H9 (cell line): Measurements from ENCODE around the gene TRIM17. TPM values are rescaled to one million over a fixed set of nuclear protein-coding genes. Genes with fewer than 3 reads are reported as not detected.

Source experiments
- DNase-seq: peaks from one replicate; pipeline ENCODE4 v3.0.0-alpha.2; 2017
- H2AFZ ChIP-seq: one replicate; pipeline ENCODE4 v1.6.1; 2013; ENCODE audit warnings: mild to moderate bottlenecking, low read length, control low read depth, moderate library complexity
- H2AK5ac ChIP-seq: 2 replicates; pipeline ENCODE4 v1.6.1; 2013; ENCODE audit warnings: low read length, control low read depth, mixed read lengths; ENCODE audit not compliant: insufficient read length
- H2BK120ac ChIP-seq: one replicate; pipeline ENCODE4 v1.6.1; 2013; ENCODE audit warnings: low read depth, mild to moderate bottlenecking, low read length, control low read depth, inconsistent platforms; ENCODE audit not compliant: poor library complexity, severe bottlenecking
- H2BK12ac ChIP-seq: 2 replicates; pipeline ENCODE4 v1.6.1; 2013; ENCODE audit warnings: low read length, control low read depth, mixed read lengths, low read depth; ENCODE audit not compliant: insufficient read length
- H2BK15ac ChIP-seq: 2 replicates; pipeline ENCODE4 v1.6.1; 2013; ENCODE audit warnings: low read depth, low read length, control low read depth
- H2BK20ac ChIP-seq: one replicate; pipeline ENCODE4 v1.6.1; 2013; ENCODE audit warnings: low read depth, mild to moderate bottlenecking, low read length, control low read depth, inconsistent platforms; ENCODE audit not compliant: poor library complexity, severe bottlenecking
- H2BK5ac ChIP-seq: 2 replicates; pipeline ENCODE4 v1.6.1; 2013; ENCODE audit warnings: low read length, control low read depth, mixed read lengths; ENCODE audit not compliant: insufficient read length
- H3K14ac ChIP-seq: 2 replicates; pipeline ENCODE4 v1.6.1; 2013; ENCODE audit warnings: low read length, control low read depth; ENCODE audit not compliant: insufficient read depth
- H3K18ac ChIP-seq: 2 replicates; pipeline ENCODE4 v1.6.1; 2013; ENCODE audit warnings: low read depth, mild to moderate bottlenecking, mixed read lengths, low read length, control low read depth; ENCODE audit not compliant: insufficient read length
- H3K23ac ChIP-seq: 2 replicates; pipeline ENCODE4 v1.6.1; 2013; ENCODE audit warnings: low read length, control low read depth, mixed read lengths, low read depth; ENCODE audit not compliant: insufficient read length
- H3K23me2 ChIP-seq: 2 replicates; pipeline ENCODE4 v1.6.1; 2013; ENCODE audit warnings: low read depth, mild to moderate bottlenecking, mixed read lengths, low read length, control low read depth; ENCODE audit not compliant: insufficient read length, poor library complexity, severe bottlenecking
- H3K27ac ChIP-seq: 2 replicates; pipeline ENCODE4 v1.5.1; 2013; ENCODE audit warnings: low read length, control low read depth, mixed read lengths, low read depth; ENCODE audit not compliant: insufficient read length
- H3K27me3 ChIP-seq: 2 replicates; pipeline ENCODE4 v1.6.1; 2013; ENCODE audit warnings: low read length, control low read depth, inconsistent platforms; ENCODE audit not compliant: insufficient read depth
- H3K4ac ChIP-seq: 2 replicates; pipeline ENCODE4 v1.6.1; 2013; ENCODE audit warnings: low read depth, mild to moderate bottlenecking, control low read depth, inconsistent platforms, low read length, moderate library complexity
- H3K4me1 ChIP-seq: 2 replicates; pipeline ENCODE4 v1.6.1; 2013; ENCODE audit warnings: low read length, control low read depth, inconsistent platforms; ENCODE audit not compliant: insufficient read depth
- H3K4me2 ChIP-seq: 2 replicates; pipeline ENCODE4 v1.6.1; 2013; ENCODE audit warnings: low read length, control low read depth, mixed read lengths; ENCODE audit not compliant: insufficient read length, insufficient read depth
- H3K56ac ChIP-seq: 2 replicates; pipeline ENCODE4 v1.6.1; 2013; ENCODE audit warnings: low read depth, mild to moderate bottlenecking, mixed read lengths, low read length, control low read depth; ENCODE audit not compliant: insufficient read length
- H3K79me1 ChIP-seq: 2 replicates; pipeline ENCODE4 v1.6.1; 2013; ENCODE audit warnings: low read depth, mild to moderate bottlenecking, moderate library complexity, low read length, control low read depth, inconsistent platforms; ENCODE audit not compliant: insufficient read depth, poor library complexity, severe bottlenecking
- H3K79me2 ChIP-seq: 2 replicates; pipeline ENCODE4 v1.6.1; 2013; ENCODE audit warnings: low read length, control low read depth, inconsistent platforms; ENCODE audit not compliant: insufficient read depth
- H3K9ac ChIP-seq: 2 replicates; pipeline ENCODE4 v1.6.1; 2013; ENCODE audit warnings: low read length, control low read depth, mixed read lengths; ENCODE audit not compliant: insufficient read length; ENCODE audit errors: extremely low read depth
- H3K9me3 ChIP-seq: one replicate; pipeline ENCODE4 v1.6.1; 2013; ENCODE audit warnings: low read depth, low read length, inconsistent platforms; ENCODE audit not compliant: control insufficient read depth
- H3T11ph ChIP-seq: one replicate; pipeline ENCODE4 v1.6.1; 2013; ENCODE audit warnings: mild to moderate bottlenecking, low read length, control low read depth, inconsistent platforms
- H4K20me1 ChIP-seq: one replicate; pipeline ENCODE4 v1.6.1; 2013; ENCODE audit not compliant: control insufficient read depth, insufficient read length, insufficient read depth
- H4K5ac ChIP-seq: 2 replicates; pipeline ENCODE4 v1.6.1; 2013; ENCODE audit warnings: low read depth, mild to moderate bottlenecking, mixed read lengths, low read length, control low read depth; ENCODE audit not compliant: insufficient read length
- H4K8ac ChIP-seq: replicated peaks from 2 replicates; pipeline ENCODE4 v1.6.1; 2013; ENCODE audit warnings: low read length, control low read depth, mixed read lengths, low read depth; ENCODE audit not compliant: insufficient read length
- H4K91ac ChIP-seq: 2 replicates; pipeline ENCODE4 v1.6.1; 2013; ENCODE audit warnings: low read depth, mild to moderate bottlenecking, moderate library complexity, mixed read lengths, low read length, control low read depth; ENCODE audit not compliant: insufficient read length
- H3K27ac Mint-ChIP-seq, 3 experiments: 2 replicates in 2 of 3; 3 replicates in 1 of 3; pipeline ENCODE4 v1.8.0; 2020 to 2021; ENCODE audit warnings: mixed read lengths in 3 of 3, mild to moderate bottlenecking in 1 of 3, moderate library complexity in 1 of 3
- H3K27me3 Mint-ChIP-seq: 2 replicates; pipeline ENCODE4 v1.8.0; 2021; ENCODE audit warnings: low read depth, mild to moderate bottlenecking, moderate library complexity, mixed read lengths
- H3K36me3 Mint-ChIP-seq, 3 experiments: 2 replicates in 2 of 3; 3 replicates in 1 of 3; pipeline ENCODE4 v1.8.0; 2020 to 2021; ENCODE audit warnings: low read depth in 3 of 3, mixed read lengths in 3 of 3; ENCODE audit not compliant: insufficient read depth in 1 of 3
- H3K4me1 Mint-ChIP-seq, 2 experiments: 2 replicates each; pipeline ENCODE4 v1.8.0; 2020; ENCODE audit warnings: mixed read lengths in 2 of 2
- H3K4me3 Mint-ChIP-seq, 2 experiments: 2 replicates in 1 of 2; 3 replicates in 1 of 2; pipeline ENCODE4 v1.8.0; 2020 to 2021; ENCODE audit warnings: mild to moderate bottlenecking in 2 of 2, mixed read lengths in 2 of 2, moderate library complexity in 1 of 2
- H3K9me3 Mint-ChIP-seq, 2 experiments: 2 replicates in 1 of 2; 3 replicates in 1 of 2; pipeline ENCODE4 v1.8.0; 2020; ENCODE audit warnings: mild to moderate bottlenecking in 2 of 2, mixed read lengths in 2 of 2, moderate library complexity in 1 of 2
- CTCF ChIP-seq: fragments of 200-600 bp; sonication (generic); conservative IDR thresholded peaks from 3 replicates; pipeline ENCODE4 v1.8.0; 2021; ENCODE audit warnings: antibody characterized with exemption, mild to moderate bottlenecking
- WGBS: extraction: QIAGEN DNeasy Blood & Tissue Kit; methylation state at CpG from one replicate; pipeline ENCODE4 v1.1.7; 2013; ENCODE audit warnings: missing lambda C conversion rate, low lambda C conversion rate, mixed read lengths; ENCODE audit not compliant: insufficient read length; ENCODE audit errors: extremely low coverage; 5-methylcytosine and 5-hydroxymethylcytosine counted together
- total RNA-seq: library from RNA; stranded (reverse); gene quantifications from 2 replicates; pipeline ENCODE4 v1.2.1, GENCODE V29; 2021

The TRIM17 gene
- total RNA-seq, 1 experiment from 2014 or later, result 2.8 TPM

- Histone ChIP-seq H3K4ac (no peak overlapping the region), H3K14ac (no peak overlapping the region), H3K27ac (no peak overlapping the region), H2BK15ac (no peak overlapping the region), H2BK5ac (no peak overlapping the region), H2BK120ac (no peak overlapping the region), H3K27me3 (peaks cover 20% of the 10 kb centered on the region; the same call in 1 of the 2 replicates), H2AK5ac (no peak overlapping the region), H3K23me2 (no peaks in the 10 kb centered on the region), H2BK20ac (no peak overlapping the region), H3K79me2 (no peaks in the 10 kb centered on the region), H4K5ac (no peak overlapping the region), H3K23ac (no peak overlapping the region), H4K91ac (no peak overlapping the region), H3K79me1 (no peaks in the 10 kb centered on the region), H3K4me2 (no peak overlapping the region), H3K56ac (no peak overlapping the region), H3K9me3 (no peaks in the 10 kb centered on the region), H3T11ph (no peak overlapping the region), H3K18ac (no peak overlapping the region), H3K4me1 (no peaks in the 10 kb centered on the region), H2AFZ (no peak overlapping the region), H4K8ac (no peak overlapping the region), H3K9ac (no peak overlapping the region), H2BK12ac (no peak overlapping the region), H4K20me1 (no peaks in the 10 kb centered on the region)
- Mint-ChIP-seq H3K27me3 (peaks cover 88% of the 10 kb centered on the region), H3K9me3 (peaks cover 0 to 3% of the 10 kb centered on the region in 2 experiments; a peak in 3 of 5 replicates), H3K4me1 (peaks cover 10 to 16% of the 10 kb centered on the region in 2 experiments), H3K36me3 (no peaks in the 10 kb centered on the region), H3K27ac (no peak overlapping the region), H3K4me3 (no peak overlapping the region)
- no peak for TF ChIP-seq CTCF
- DNase-seq, result no peak
- no CpG with 5 or more reads among the region's 5 CpGs for WGBS
Measured at GRCh38 chr1:228426518-228427175, 10.0 kb upstream of the TRIM17 start.
